Measurements from ENCODE around the gene TTC7B.
"Not testable (repeated sequence)": the region's sequence is repeated elsewhere in the genome, so short reads cannot be mapped to it uniquely, and the experiment has no call there.

TTC7B gene

GRCh38 chr14:90538095-90538494 is 278.1 kb downstream of the TTC7B start:
- DNase-seq, result no peak

GRCh38 chr14:90536511-90537191 is 279.6 kb downstream of the TTC7B start:
- no peak for DNase-seq

- DNase-seq, result no peak
Observed at GRCh38 chr14:90536092-90536491, 280.1 kb downstream of the TTC7B start.

GRCh38 chr14:90535556-90536090 is 280.6 kb downstream of the TTC7B start:
- DNase-seq, result no peak

- no peak for DNase-seq
Observed at GRCh38 chr14:90534838-90535555, 281.2 kb downstream of the TTC7B start.

GRCh38 chr14:90534091-90534837 is 282.0 kb downstream of the TTC7B start:
- DNase-seq, result no peak

GRCh38 chr14:90533591-90534021 is 282.6 kb downstream of the TTC7B start:
- DNase-seq, result no peak

GRCh38 chr14:90532826-90533525 is 283.3 kb downstream of the TTC7B start:
- DNase-seq, result no peak

GRCh38 chr14:90531497-90531896 is 284.7 kb downstream of the TTC7B start:
- no peak for DNase-seq

- no peak for DNase-seq
Observed at GRCh38 chr14:90530523-90530922, 285.7 kb downstream of the TTC7B start.

- DNase-seq, result no peak
Observed at GRCh38 chr14:90527978-90528377, 288.3 kb downstream of the TTC7B start.

- not testable (repeated sequence) for DNase-seq
Observed at GRCh38 chr14:90526536-90526935, 289.7 kb downstream of the TTC7B start.

- not testable (repeated sequence) for DNase-seq
Observed at GRCh38 chr14:90525353-90526028, 290.7 kb downstream of the TTC7B start.

GRCh38 chr14:90523961-90524875 is 292.0 kb downstream of the TTC7B start:
- DNase-seq, result no peak

GRCh38 chr14:90523544-90523943 is 292.7 kb downstream of the TTC7B start:
- no peak for DNase-seq

GRCh38 chr14:90522571-90523191 is 293.5 kb downstream of the TTC7B start:
- no peak for DNase-seq

- no peak for DNase-seq
Observed at GRCh38 chr14:90521930-90522483, 294.2 kb downstream of the TTC7B start.

GRCh38 chr14:90521084-90521929 is 294.9 kb downstream of the TTC7B start:
- no peak for DNase-seq

- DNase-seq, result no peak
Observed at GRCh38 chr14:90520326-90520725, 295.9 kb downstream of the TTC7B start.
